ENCODE data around the gene XRCC1. TPM values are rescaled to one million over a fixed set of nuclear protein-coding genes. Genes with fewer than 3 reads are reported as not detected.
"Not testable (repeated sequence)": the region's sequence is repeated elsewhere in the genome, so short reads cannot be mapped to it uniquely, and the experiment has no call there.

The XRCC1 gene
- total RNA-seq, 1 donor from 2014 or later = 29.2 TPM

DNA sequence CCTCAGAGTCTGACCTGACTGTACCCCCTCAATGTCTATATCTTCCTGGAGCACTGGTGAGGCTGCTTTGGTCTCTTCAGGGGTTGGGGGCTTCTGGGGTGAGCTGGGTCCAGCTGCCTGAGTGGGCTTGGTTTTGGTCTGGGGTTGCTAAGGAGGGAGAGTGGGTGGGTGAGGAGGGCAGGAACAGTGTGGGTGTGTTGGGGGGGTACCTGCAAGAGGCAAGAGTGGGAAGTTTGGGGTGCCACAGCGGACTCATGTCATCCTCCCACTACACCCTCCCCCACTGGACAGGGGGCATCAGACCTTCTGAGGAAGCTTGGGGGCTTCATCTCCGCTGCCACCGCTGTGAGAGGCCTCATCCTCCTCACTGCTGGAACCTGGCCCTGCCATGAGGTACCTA, 28.7 kb downstream of the XRCC1 start:
- no peak for DNase-seq (ENCODE audit: low read depth)

DNA sequence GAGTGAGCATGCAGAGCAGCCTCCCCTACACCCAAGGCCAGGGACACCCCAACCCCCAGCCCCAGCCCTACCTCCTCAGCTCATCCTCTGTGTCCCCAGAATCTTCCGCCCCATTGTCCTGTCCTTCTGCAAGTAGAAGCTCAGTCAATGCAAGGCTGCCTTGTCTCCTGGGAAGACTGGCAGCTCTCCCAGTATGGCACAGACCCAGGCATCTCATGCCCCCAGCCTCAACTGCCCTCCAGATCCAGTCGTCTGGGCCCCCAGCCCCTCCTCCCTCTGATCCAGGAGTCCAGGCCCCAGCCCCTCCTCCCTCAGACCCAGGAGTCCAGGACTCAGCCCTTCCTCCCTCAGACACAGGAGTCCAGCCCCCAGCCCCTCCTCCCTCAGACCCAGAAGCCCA, 29.3 kb downstream of the XRCC1 start:
- no peak for DNase-seq (ENCODE audit: low read depth)

DNA sequence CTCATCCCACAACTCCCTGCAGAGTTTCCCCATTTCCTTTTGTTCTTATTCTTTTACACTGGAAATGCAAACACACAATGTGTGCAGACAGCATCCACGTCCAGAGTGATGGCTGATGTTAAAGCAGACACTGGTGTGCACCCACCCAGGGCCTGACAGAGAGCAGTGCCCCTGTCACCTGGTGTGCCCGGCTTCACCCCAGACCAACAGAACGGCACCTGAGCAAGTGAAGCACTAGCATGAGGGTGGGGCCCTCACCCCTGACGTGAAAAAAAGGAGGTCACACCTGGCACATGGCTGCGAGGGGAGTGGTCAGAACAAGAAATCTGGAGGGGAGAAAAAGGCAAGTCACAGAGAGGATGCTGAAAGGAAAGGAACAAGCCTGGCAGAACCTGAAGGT, 30.1 kb downstream of the XRCC1 start:
- DNase-seq (ENCODE audit: low read depth) = no peak

GRCh38 chr19:43544077-43544476, 31.2 kb downstream of the XRCC1 start:
- no peak for DNase-seq (ENCODE audit: low read depth)

DNA sequence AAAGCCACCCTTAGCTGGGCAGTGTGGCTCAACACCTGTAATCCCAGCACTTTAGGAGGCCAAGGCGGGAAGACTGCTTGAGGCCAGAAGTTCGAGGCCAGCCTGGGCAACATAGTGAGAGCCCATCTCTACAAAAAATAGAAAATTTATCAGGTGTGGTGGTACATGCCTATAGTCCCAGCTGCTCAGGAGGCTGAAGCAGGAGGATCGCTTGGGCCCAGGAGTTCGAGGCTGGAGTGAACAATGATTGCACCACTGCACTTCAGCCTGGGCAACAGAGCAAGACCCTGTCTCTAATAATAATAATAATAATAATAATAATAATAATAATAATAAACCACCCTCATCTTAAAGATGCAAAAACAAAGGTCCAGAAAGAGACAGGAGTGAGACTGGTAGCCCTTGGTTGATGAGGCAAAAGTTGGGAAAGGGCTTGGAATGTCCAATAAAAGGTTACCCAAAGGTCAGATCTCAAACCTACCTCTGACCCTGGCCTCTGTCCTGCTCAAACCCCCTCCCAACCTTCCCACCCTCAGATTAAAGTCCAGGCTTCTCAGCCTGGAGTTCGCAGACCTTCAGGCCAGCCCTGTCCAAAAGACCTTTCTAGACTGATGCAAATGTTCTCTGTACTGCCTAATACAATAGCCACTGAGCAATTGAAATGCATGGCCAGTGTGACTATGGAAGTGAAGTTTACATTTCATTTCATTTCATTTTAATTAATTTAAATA, 33.2 kb downstream of the XRCC1 start:
- DNase-seq (ENCODE audit: low read depth) = no peak

- DNase-seq (ENCODE audit: low read depth) = no peak
Observed at GRCh38 chr19:43540381-43540780, 34.9 kb downstream of the XRCC1 start.

DNA sequence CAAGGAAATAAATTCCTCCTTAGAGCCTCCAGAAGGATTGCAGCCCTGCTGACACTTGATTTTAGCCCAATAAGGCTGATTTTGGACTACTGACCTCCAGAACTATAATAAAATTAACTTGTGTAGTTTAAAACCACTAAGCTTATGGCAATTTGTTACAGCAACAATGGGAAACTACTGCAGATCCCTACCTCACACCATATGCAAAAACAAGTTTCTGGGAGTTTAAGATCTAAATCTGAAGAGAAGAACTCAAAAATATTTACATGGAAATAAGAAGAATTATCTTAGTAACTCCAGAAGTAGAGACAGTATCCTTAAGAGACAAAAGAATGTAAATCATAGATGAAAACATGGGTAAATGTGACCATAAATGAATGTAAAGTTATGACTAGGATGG, 36.4 kb downstream of the XRCC1 start:
- no peak for DNase-seq (ENCODE audit: low read depth)

DNA sequence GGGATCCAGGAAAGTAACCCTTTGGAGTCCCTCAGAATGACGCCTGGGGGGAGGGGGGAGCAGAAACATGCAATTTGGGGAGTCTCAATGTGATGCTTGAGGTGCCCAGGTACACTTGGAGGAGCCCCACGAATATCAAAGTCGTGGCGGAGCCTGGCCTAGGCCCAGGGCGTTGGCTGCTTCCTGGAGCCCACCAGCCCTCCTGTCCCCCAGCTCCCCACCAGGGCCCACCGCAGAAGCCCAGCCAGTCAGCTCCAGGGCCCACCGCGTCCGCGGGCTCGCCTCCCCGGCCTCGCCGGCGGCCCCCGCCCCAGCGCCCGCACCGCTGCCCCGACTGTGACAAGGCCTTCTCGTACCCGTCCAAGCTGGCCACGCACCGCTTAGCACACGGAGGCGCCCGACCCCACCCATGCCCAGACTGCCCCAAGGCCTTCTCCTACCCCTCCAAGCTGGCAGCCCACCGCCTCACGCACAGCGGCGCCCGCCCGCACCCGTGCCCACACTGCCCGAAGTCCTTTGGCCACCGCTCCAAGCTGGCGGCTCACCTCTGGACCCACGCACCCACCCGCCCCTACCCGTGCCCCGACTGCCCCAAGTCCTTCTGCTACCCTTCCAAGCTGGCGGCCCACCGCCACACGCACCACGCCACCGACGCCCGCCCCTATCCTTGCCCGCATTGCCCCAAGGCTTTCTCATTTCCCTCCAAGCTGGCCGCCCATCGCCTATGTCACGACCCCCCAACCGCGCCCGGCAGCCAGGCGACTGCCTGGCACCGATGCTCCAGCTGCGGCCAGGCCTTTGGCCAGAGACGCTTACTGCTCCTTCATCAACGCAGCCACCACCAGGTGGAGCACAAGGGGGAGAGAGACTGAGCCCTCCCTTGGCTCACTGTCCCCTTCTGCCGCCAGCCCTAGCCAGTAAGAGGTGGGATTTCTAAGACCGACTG, 40.2 kb downstream of the XRCC1 start:
- DNase-seq (ENCODE audit: low read depth) = peak; percentile 52

GRCh38 chr19:43534305-43534815, 41.0 kb downstream of the XRCC1 start:
- no peak for DNase-seq (ENCODE audit: low read depth)

DNA sequence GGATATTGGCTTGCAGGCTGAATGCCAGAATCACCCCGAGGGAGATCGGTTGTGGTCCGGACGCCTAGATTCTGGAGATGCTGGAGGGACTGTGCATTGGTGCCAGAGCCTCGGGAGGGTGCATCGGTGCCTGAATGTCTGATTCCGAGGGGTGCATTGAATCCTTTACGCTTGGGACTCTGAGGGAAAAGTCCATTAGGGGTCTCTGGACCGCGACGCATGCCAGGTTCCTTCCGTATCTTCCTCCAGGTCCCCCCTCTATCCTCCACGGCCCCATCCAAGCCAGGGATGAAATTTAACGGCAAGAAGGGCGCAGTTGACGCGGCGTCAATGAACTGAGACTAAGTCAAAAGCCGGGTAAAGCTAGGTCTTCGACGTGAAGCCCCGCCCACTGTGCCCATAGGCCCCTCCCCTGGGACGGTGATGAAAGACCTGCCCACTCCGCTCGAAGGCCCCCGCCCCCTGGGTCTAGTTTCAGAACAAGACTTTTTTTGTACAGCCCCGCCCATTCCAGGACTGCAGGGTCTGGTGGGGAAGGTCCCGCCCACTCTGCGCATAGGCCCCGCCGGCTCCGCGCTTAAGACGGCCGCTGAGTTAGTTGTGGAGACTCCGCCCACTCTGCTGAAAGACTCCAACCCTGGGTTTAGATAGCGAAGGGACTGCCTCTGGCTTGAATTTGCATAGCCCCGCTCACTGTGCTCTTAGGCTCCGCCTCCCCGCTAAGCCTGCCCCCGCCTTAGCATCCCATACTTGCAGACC, 41.6 kb downstream of the XRCC1 start:
- DNase-seq (ENCODE audit: low read depth) = peak; percentile 94

GRCh38 chr19:43532962-43533545, 42.3 kb downstream of the XRCC1 start, which contains the start of gene ZNF575:
ZNF575 (plus strand) TSS chr19:43533188; CDS start chr19:43534423, 1,235 bp downstream.
- peak; percentile 89 for DNase-seq (ENCODE audit: low read depth)

DNA sequence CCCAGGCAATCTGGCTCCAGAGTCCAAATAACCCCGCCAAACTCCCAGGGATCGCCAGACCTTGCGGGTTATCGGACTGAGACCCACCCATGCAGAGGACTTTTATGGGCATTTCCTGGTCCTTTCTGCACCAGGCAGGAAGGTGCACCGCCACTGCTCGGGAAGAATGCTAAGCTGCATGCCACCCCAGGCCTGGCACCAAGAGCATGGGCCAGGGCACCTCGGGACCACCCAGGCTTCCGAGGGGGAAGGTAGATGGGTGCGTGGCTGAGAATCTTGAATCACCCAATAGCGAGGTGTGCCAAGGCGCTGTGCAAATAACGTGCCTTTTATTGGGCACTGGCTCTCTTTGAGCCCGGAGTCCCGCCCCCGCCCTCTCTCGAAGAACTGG, 42.8 kb downstream of the XRCC1 start:
- DNase-seq (ENCODE audit: low read depth) = no peak

GRCh38 chr19:43527860-43528622, 47.3 kb downstream of the XRCC1 start:
- peak; percentile 32 for DNase-seq (ENCODE audit: low read depth)

GRCh38 chr19:43526884-43527859, 48.2 kb downstream of the XRCC1 start, which contains the start of gene ETHE1:
ETHE1 (minus strand) TSS chr19:43527201; CDS start chr19:43527177, 24 bp downstream.
- peak; percentile 78 for DNase-seq (ENCODE audit: low read depth)

- peak; percentile 8 for DNase-seq (ENCODE audit: low read depth)
Observed at GRCh38 chr19:43525836-43526771, 49.2 kb downstream of the XRCC1 start.

DNA sequence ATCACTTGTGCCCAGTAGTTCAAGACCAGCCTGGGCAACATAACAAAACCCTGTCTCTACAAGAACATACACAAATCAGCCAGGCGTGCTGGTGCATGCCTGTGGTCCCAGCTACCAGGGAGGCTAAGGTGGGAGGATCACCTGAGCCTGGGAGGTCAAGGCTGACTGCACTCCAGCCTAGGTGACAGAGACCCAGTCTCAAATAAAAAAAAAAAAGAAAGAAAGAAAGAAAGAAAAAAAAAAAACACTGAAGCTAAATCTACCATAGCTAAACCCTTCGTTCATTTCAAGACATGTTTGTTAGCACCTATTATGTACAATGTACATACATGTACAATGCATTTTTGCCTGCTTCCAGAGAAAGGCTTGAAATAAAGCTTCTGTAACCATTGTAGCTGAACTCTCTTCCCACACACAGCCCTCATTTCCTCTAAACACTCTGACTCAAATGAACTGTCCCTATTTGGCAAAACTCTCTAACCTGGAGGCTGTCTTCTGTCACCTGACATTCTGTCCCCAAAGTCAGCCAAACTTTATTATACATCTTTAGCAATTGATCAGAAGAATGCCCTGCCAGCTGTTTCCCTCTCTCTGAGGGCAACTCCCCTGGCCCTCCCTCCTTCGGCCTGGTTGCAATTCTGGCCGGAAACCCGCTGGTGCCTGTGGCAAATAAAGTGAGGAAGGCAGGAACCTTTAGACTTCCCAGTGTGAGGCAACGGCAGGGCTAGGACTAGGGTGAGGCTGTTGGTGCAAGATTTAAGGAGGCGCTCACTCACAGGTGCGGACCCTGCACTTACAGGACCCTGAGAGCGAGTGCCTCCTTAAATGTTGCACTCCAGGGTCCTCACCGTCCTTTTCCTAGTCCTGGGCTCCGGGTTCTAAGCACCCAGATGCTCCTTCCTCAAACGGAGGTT, 50.1 kb downstream of the XRCC1 start:
- peak; percentile 24 for DNase-seq (ENCODE audit: low read depth)

GRCh38 chr19:43523696-43524095, 51.6 kb downstream of the XRCC1 start:
- DNase-seq (ENCODE audit: low read depth) = not testable (repeated sequence)

Data from myocyte (in vitro differentiated cells).